Transverse colon (tissue), 4 donors: ENCODE data around the gene LLPH.

ENCODE experiments used
- CTCF ChIP-seq, 5 experiments: fragments of 200-600 bp in 3 of 5; fragments of 450-650 bp in 2 of 5; sonication (generic) in 3 of 5; IDR thresholded peaks; 1 replicate in 2 of 5; 2 replicates in 3 of 5; pipeline ENCODE4 v1.5.1; 2016 to 2017; ENCODE audit warnings: antibody characterized with exemption in 5 of 5, inconsistent platforms in 3 of 5, mild to moderate bottlenecking in 2 of 5, moderate library complexity in 1 of 5
- POLR2A ChIP-seq: fragments of 450-650 bp; IDR thresholded peaks from one replicate; pipeline ENCODE4 v1.6.1; 2016; ENCODE audit warnings: antibody characterized with exemption, mild to moderate bottlenecking, moderate library complexity
- POLR2AphosphoS5 ChIP-seq, 3 donors: sonication (generic); formaldehyde crosslinking; IDR thresholded peaks; one replicate each; pipeline ENCODE4 v1.6.1; 2016; ENCODE audit warnings: antibody characterized with exemption in 3 of 3

GRCh38 chr12:66108386-66108785, 22.2 kb downstream of the LLPH start:
- TF ChIP-seq POLR2A (no peak), CTCF (IDR thresholded peaks at IDR 0.05) (no peak), POLR2AphosphoS5 (IDR thresholded peaks at IDR 0.05) (no peak)
